ENCODE results near the gene SYTL4.
A peak's percentile ranks its signal among the peaks of the same experiment; 100 is the strongest.
"Not testable (repeated sequence)": the region's sequence is repeated elsewhere in the genome, so short reads cannot be mapped to it uniquely, and the experiment has no call there.

The SYTL4 gene

DNA sequence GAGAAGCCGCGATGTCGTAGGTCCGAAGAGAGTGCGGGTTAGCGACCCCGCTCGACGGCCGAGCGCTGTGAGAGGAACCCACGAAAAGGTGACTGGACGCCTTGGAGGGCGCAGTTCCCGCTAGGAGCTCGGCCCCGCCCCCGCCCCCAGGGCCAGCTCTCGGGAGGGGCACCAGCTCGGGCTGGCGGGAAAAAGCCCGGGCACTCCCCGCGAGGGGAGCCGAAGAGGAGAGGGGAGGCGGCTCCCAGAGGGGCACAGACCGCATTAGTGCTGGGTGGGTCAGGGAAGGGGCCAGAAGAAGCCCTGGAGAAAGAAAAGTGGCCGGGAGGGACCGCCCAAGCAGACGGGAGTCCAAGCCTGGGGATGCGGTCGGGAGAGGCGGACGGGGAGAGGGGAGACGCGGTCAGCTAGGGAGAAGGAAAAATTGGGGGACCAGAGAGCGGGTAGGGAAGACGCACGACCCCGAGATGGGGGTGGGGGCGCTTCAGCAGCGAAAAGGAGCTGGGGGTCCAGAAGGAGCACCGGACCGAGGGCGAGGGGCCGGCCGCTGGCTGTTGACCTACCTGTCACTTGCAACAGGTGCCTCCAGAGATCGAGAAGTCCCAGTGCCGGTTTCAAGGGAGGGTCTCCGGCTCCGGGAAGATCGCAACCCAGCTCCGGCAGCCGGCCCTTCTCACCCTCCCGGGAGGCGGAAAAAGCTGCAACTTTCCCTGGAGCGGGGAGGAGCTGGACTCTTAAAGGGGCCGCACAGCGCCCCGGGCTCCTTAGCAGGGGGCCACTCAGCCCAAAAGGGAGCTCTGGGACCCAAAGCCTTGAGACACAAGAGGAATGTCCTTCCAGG lies at the start of gene SYTL4:
Gene SYTL4 (minus strand): TSS at position 681 of the 841 bp plus-strand sequence. CDS start 30,084 bp downstream, outside the sequence.
- DNase-seq: peak; percentile 3

DNA sequence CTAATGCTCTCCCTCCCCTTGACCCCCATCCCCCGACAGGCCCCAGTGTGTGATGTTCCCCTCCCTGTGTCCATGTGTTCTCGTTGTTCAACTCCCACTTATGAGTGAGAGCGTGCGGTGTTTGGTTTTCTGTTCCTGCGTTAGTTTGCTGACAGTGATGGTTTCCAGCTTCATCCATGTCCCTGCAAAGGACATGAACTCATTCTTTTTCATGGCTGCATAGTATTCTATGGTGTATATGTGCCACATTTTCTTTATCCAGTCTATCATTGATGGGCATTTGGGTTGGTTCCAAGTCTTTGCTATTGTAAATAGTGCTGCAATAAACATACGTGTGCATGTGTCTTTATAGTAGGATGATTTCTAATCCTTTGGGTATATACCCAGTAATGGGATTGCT lies 37.5 kb upstream of the SYTL4 start:
- DNase-seq: not testable (repeated sequence)

DNA sequence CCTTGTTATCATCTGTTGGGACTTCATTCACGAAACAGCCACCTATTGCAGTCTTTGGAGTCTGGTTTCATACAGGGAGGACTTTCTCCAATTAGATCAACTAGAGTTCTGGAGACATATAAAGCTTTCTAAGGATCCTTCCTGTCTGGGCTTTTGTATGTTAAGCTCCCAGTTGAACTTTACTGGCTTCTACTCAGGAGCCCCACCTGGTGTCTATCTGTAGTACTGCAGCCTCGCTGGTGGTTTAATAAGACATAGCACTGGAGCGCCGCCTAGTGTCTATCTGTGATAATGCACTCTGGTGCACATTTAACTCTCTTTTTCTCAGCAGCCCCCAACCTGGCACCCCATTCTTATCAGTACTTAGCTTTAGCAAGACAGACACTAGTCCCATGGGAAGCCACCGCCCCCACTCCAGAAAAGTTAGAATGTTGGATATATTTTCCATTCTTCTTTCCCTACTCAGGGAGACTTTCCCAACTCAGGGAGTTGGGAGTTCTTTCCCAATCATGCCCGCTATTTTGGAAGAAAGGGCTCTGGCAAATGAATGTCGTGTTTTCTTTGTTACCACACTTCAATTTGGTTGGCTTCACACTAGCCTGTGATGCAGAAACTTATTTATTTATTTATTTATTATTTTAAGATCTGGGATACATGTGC lies 36.9 kb upstream of the SYTL4 start:
- peak; percentile 1 for DNase-seq

DNA sequence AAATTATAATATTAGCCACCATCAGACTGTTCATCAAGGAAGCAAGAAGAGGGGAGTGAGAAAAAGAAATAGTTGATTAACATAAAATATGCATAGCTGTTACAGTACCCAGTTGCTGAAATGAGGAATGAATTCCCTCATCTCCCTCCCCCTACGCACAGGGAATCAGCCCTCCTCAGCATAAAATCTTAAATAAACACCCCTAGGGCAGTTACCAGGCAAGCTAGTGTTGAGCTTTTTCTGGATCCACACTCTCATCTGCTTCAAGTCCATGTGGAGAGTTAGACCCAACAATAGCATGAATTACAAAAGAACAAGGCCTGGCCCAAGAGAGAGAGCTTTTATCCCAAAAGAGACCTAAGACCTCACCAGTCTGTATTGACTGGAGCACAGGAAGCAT lies 19.0 kb upstream of the SYTL4 start:
- DNase-seq: no peak

DNA sequence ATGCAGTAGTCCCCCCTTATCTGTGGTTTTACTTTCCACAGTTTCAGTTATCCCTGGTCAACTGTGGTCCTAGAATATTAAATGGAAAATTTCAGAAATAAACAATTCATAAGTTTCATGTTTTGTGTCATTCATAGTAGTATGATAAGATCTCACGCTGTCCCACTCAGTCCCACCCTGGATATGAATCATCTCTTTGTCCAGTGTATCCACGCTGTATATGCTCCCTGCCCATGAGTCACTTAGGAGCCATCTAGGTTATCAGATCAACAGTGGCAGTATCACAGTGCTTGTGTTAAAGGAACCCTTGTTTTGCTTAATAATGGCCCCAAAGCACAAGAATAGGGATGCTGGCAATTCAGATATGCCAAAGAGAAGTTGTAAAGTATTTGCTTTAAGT lies 16.2 kb upstream of the SYTL4 start:
- DNase-seq: no peak

DNA sequence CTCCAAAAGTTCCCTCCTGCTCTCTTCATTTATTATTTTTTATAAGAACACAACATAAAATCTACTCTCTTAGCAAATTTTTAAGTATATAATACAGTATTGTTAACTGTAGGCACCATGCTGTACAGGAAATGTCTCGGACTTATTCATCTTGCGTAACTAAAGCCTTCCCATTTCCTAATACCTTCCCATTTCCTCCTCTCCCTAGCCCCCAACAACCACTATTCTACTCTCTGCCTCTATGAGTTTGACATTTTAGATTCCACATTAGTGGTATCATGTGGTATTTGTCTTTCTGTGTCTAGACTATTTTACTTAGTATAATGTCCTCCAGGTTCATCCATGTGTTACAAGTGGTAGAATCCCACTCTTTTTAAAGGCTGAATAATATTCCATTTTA lies 15.8 kb upstream of the SYTL4 start:
- DNase-seq: no peak

DNA sequence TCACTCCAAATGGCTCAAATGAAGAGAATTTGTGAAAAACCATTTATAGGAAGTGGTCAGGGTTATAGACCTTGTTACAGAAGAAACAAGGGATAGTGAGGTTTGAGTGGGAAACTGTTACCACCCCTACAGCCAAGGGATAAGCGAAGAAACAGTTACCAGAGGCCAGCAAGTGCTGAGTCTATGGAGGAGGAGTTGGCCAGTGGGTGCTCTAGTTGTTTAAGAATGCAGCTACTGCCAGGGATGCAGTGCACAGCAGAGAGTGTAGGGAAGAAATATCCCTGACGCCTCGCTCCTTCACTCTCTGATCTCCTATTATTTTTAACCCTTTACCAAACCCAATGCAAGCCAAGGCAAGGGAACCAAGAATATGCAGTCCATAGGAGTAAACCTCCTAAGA lies 15.2 kb upstream of the SYTL4 start:
- DNase-seq: no peak

DNA sequence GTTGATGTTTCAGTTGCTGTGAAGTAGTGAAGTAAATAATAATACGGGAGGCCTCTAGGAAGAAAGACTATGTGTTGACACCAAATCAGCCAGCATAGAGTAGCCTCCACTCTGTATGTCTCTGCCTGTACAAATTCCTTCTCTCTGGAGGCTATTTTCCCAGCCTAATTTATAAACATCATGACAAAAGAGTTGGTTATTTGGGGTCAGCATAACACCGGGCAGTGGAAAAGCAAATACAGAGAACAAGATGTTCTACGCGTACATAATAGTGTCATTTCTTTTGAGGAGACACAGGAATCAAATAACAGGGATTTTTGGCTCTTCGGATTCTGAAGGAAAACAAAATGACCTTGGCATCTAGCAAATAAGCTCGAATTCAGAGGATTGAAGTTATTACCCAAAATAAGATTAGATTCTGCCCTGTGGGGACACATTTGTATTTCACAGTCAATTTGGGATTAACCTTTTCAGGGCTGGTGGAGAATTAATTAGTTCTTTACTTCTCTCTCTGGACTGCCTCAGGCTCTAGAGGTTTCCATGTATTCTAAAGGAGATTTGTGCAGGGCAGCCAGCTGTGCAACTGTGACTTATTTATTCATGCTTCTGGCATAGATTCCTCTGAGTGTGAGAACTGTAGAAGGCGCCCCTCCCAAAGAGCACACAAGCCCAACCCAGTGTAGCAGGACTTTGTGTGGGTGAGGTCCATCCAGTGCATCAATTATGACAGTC lies 14.1 kb upstream of the SYTL4 start:
- no peak for DNase-seq

DNA sequence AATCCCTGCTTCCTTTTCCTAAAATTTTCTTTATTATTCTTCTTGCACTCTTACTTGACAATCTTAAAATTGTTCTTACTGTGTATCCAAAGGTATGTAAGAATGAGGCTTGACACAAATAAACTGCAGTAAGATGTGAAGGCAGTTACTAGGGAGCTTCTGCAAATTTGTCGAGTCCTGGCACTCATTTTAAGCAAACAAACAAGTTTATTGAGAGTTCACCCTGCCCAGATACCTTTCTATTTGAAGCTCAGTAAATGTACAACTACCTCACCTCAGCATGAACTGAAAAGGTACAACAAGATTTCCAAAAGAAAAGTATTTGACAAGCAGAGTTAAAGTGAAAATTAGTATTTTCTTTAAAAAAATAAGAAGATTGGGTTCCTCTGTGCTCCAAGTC lies 13.3 kb upstream of the SYTL4 start:
- no peak for DNase-seq

DNA sequence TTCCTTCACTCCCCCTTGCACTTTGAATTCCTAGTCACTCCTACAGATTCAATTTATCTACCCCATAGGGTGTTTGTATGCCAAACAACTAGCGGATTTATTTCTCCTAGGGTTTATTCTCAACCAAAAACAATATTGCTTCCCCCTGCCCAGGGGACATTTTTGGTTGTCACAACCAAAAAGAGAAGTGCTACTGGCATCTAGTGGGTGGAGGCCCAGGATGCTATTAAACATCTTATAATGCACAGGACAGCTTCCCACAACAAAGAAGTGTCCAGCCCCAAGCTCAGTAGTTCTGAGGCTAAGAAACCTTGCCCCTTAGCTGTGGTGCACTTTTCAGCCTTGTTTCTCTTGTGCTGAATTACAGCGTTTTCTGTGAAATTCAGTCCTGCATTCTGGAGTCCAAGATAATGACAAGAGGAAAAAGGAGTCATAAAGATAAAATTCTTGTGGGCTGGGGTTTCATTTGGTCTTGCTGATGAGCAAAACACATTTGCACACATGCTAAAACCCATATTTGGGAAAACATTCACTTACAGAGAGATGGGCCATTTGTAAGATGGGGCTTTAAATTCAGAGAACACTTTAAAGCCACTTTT lies 11.2 kb upstream of the SYTL4 start:
- no peak for DNase-seq

DNA sequence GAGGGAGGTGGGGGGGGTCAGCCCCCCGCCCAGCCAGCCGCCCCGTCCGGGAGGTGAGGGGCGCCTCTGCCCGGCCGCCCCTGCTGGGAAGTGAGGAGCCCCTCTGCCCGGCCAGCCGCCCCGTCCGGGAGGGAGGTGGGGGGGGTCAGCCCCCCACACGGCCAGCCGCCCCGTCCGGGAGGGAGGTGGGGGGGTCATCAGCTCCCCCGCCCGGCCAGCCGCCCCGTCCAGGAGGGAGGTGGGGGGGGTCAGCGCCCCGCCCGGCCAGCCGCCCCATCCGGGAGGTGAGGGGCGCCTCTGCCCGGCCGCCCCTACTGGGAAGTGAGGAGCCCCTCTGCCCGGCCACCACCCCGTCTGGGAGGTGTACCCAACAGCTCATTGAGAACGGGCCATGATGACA lies 7.9 kb downstream of the SYTL4 start:
- not testable (repeated sequence) for DNase-seq

DNA sequence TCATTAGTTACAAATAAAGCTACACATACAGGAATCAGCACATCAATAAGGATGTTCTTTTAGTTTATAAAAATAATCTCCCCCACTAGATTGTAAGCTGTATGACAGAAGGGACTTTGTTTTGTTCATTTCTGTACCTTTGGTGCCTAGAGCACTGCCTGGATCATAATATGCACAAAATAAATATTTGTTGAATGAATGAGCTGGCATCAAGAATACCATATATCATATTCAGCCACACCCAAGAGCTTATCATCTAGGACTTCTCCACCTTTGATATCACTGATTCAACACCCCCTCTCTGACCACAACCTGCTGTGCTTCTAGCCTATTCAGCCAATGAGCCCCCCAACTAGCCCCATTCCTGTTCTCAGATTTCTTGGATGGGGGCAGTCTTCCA lies 10.6 kb downstream of the SYTL4 start:
- DNase-seq: no peak

DNA sequence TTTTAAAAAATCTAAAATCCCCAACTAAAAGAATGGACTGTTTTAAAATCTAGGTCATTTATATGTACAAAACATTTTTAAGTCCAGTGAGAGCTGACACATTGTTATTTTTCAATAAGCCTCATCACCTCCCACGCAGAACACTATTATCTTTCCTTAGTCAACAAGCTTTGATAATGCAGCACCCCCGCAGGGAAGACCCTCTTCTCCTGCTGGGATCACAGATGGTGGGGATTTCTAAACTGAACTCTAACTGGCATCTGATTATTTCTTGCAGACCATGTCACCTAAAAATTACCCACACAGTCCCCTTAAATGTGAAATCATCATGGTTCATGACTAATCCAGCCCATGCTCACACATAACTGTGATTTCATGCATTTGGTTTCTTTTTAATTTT lies 11.6 kb downstream of the SYTL4 start:
- DNase-seq: peak; percentile 4

DNA sequence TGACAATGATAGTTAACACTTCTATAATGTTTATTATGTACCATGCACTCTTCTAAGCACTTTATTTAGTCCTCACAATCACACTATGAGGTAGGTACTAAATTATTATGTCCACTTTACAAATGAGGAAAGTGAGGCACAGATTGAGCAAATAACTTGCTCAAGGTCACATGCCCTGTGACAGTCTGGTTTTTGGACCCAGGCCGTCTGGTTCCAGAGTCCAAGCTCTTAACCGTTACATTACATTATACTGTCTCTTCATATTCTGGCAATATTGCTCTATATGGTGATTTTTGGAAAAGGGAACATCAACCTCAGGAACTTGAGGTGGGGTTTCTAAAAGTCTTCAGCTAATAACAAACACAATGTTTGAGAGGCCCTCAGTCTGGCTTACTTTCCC lies 12.8 kb downstream of the SYTL4 start:
- DNase-seq: no peak

DNA sequence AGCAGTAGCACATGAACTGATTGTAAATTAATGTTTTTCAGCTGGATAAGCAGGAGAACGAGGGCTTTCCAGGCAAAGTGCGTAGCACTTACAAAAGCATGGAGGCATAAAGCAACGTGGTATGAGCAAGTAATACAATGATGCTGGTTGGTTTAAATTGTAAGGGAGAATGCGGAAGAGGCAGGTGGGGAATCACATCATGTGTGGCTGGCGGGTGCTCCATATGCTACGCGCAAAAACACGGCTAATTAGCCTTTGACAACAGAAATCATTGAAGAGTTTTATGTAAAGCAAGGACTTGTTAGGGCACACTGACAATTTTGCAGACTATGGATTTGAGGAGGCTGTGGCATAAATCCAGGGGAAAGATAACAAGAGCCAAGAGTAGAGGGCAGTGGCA lies 14.6 kb downstream of the SYTL4 start:
- DNase-seq: no peak

DNA sequence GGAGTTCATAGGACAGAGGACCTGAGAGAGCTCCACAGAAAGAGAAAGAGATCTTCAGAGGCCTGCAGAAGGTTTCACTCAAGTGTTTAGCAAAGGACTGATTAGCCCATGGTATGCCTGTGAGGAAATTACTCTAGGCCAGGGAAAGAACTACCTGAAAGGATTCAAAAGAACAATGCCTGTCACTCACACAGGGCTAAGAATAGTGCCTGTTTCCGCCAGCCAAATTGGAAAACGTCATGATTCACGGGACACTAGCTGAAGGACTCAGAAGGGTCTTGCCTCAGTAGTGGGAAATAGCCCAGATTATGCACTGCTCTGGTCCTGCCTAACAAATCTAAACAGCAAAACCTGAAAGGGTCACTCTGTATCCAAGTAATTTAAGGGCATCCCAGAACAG lies 21.1 kb downstream of the SYTL4 start:
- no peak for DNase-seq

DNA sequence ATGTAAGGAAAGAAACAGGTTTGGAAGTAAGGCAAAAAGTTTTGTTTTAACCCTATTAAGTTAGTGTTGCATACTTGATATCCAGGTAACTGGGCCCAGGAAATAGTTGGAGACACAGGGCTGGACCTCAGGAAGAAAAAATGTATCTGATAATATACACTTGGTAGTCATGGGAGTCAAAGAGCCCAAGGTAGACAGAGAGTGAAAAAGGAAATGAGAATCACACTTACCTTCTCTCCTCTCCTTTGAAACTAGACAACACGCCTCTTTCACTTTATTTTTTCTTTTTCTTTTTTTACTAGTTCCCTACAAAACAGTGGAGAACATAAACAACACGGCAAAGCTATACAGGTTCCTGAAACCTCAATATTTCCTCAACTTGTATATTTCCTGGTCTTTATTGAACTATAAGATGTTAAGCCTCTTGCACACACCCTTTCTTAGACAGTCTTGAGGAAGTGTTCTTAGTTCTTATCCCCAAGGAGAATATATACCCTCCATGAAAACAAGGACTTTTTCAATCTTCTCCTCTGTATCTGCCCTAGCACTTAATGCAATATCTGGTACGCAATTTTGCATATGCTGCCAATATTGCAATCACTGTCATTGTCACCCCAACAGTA lies 27.2 kb downstream of the SYTL4 start:
- DNase-seq: no peak

DNA sequence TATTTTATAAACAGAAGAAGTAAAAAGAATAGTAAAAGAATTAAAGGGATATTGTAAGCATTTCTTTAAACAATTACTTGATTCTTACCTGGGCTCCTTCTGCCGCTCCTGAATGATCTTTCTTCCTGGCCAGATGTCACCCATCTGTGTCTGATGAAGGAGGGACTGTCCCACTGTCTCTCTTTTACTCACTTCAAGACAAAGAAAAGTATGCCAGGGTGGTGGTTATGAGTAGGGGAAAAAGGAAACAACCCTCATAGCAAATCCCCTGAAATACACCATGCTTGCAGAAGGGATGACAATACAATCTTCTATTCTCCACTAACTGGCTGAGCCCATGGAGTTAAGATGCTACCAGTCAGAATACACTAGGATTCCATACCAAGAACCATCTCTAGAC lies 31.1 kb downstream of the SYTL4 start:
- no peak for DNase-seq

DNA sequence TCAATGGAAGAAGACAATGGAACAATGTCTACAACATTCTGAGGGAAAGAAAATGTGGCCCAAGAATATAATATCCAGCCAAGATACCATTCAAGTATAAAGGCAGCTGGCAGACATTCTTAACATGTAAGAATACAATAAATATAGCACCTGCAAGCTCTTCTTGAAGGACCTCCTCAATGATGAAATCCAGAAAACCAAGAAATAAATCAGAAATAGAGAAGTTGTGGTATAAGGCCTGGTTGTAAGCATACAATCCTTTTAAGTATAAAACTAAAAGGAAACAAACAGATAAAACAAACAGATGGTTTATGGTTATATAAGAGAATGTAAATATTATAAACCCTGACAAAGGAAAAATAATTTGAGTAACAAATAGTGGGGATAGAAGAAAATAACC lies 33.4 kb downstream of the SYTL4 start:
- no peak for DNase-seq

DNA sequence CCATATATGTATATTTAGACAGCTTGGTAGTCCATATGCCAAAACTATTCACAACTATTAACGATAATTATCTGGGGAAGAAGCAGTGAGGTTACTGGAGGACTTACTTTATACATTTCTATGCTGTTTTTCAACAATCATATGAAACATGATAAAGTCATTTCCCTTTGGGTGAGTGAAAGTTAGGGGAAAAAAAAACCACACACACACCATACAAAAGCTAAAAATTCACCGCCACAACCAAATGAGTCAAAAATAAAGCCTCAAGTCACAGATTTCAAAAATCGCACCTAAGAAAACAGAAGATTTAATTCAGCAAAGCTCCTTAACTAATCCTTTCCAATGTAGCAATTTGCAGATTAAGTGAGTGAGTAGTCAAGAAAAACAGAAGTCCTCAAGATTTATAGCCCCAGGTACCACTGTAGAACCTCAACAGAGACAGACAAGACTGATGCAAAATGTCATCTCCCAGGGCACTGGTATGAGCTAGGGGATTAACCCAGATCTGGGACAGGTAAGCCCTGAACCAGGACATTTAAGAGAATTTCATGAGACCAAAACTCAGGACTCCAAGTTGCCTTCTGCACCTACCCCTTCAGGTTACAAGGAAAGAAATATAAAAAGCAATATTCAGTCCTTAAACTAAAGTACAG lies 35.1 kb downstream of the SYTL4 start:
- DNase-seq: no peak

DNA sequence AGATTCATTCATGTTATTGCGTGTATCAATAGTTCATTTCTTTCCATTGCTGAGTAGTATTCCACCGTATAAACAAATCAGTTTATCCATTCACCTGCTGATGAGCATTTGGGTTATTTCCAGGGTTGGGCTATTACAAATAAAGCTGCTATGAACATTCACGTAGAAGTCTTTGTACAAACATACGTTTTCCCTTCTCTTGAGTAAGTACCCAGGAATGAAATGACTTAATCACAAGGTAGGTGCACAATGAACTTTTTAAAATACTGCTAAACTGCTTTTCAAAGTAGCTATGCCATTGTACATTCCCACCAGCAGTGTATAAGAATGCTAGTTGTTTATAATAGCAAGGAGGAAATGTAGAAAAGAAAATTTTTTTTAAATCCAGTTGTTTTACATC lies 35.9 kb downstream of the SYTL4 start:
- no peak for DNase-seq

DNA sequence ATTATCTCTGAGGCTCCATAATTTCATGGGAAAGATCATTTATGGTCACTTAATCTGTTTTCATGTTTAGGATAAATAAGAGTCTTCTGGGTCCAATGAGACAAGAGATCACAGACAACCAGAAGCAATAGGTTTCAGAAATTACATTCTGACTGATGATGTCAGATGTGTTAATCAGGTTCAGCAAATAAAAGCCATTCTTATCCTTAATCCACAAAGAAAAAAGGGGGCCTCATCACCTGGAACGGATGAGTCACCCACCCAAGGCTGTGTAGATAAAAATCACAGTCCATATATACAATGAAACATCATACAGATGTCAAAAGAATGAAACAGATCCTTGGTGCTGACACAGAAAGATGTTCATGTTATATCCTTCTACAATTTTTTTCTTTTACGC lies 36.6 kb downstream of the SYTL4 start:
- no peak for DNase-seq

DNA sequence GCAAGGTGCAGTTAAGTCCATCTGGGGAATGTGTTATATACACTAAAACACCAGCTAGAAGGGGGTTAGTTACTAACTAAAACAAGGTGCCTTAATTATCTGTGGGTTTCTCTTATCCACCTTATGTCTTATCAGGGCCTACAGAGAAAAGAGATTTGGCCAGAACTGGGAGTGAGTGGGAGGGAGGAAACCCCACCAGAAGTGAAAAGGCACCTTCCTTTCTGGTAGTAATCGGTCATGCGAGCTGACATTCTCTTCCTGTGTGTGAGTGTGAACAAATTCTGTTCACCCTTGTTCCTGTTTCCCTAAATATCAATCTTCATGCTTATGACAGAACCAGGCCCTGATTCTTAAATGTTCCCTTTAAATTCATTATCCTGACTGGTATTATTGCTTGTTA lies 44.4 kb downstream of the SYTL4 start:
- no peak for DNase-seq

Data from kidney glomerular epithelial cell (primary cell).